MG63 (cell line): ENCODE measurements around the gene OBI1. TPM values are rescaled to one million over a fixed set of nuclear protein-coding genes. Genes with fewer than 3 reads are reported as not detected.

Source experiments
- DNase-seq: peaks from one replicate; pipeline ENCODE4 v3.0.0-alpha.2; 2020
- H3K27me3 ChIP-seq: fragments of 250-450 bp; sonication (Bioruptor Pico); 2 replicates; pipeline ENCODE4 v1.5.1; 2020; ENCODE audit warnings: mild to moderate bottlenecking, moderate library complexity
- H3K36me3 ChIP-seq: fragments of 250-450 bp; sonication (Bioruptor Pico); 2 replicates; pipeline ENCODE4 v1.5.1; 2020; ENCODE audit warnings: mild to moderate bottlenecking, moderate library complexity
- H3K4me3 ChIP-seq: fragments of 250-450 bp; sonication (Bioruptor Pico); 2 replicates; pipeline ENCODE4 v1.5.1; 2020; ENCODE audit warnings: mild to moderate bottlenecking, moderate library complexity
- H3K9me3 ChIP-seq: fragments of 250-450 bp; sonication (Bioruptor Pico); 2 replicates; pipeline ENCODE4 v1.5.1; 2020; ENCODE audit warnings: mild to moderate bottlenecking, moderate library complexity
- total RNA-seq: library from RNA; depleted of rRNA; stranded (reverse); fragments of >200 nt; shearing (Covaris generic); gene quantifications from 2 replicates; pipeline ENCODE4 v1.2.3, GENCODE V29; 2014; ENCODE audit warnings: low replicate concordance; rRNA removed

OBI1 gene, protein sequence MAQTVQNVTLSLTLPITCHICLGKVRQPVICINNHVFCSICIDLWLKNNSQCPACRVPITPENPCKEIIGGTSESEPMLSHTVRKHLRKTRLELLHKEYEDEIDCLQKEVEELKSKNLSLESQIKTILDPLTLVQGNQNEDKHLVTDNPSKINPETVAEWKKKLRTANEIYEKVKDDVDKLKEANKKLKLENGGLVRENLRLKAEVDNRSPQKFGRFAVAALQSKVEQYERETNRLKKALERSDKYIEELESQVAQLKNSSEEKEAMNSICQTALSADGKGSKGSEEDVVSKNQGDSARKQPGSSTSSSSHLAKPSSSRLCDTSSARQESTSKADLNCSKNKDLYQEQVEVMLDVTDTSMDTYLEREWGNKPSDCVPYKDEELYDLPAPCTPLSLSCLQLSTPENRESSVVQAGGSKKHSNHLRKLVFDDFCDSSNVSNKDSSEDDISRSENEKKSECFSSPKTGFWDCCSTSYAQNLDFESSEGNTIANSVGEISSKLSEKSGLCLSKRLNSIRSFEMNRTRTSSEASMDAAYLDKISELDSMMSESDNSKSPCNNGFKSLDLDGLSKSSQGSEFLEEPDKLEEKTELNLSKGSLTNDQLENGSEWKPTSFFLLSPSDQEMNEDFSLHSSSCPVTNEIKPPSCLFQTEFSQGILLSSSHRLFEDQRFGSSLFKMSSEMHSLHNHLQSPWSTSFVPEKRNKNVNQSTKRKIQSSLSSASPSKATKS
- total RNA-seq: 4.8 and 13.0 TPM in 2 replicates

DNA sequence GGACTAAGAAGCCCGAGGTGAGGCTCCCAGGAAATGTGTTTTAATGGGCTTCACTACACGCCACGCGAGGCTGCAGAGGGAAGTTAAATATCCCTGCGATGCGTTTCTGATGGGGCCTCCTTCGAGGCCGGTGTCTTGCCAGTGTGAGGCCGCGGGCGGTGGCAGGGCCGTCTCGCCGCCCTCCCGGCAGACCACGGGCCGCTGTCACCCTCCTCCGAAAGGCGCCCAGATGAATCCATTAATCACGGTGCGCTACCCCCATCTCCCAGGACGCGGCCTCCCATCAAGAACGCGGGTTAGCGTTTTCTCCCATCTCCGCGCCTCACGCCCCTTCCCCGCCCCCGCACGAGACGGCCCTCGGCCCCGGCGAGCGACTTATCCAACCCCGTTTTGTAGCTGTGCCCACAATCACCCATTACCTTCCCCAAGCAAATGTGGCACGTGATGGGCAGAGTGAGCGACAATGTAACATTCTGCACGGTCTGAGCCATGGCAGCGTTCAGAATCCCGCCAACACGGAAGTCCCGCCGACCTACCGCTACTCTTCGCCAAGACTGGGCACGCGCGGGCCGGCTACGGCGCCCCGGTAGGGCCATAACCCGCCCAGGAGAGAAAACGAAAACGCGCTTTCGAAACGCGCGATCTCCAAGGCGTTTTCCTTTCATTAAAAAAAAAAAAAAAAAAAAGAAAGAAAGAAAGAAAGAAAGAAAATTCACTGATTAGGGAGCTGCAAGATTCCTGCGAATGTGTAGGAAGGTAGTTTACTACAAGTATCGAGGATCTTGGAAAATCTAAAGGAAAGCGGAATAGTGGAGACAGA, at the start of gene OBI1:
OBI1 (minus strand) TSS at position 526 of the 820 bp plus-strand sequence; CDS start at position 491, 35 bp downstream.
- no peaks in the 10 kb centered on the region for H3K9me3 ChIP-seq
- H3K36me3 ChIP-seq: no peaks in the 10 kb centered on the region
- H3K4me3 ChIP-seq: peak within 1 kb of the TSS; percentile 72
- peak; percentile 95 for DNase-seq
- H3K27me3 ChIP-seq: no peaks in the 10 kb centered on the region

DNA sequence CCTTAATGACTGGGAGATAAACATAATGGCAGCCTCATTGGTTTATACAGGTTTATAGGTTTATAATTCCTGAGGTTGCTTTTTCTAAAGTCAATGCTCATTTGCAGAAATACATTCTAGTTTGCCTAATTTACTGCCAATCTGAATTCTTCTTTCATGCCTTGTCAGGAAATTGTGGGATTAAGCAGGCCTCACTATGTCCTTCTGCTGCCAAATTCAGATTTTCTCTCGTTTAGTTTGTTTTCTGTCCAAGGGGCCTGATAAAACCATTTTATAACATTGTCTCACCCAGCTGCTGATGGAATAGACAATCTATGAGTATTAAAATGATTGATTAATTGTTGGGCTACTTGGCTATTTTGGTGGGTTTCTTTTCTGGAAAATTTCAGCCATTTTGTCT, 42.4 kb upstream of the OBI1 start:
- H3K4me3 ChIP-seq: no peak overlapping the region
- no peak for DNase-seq
- H3K9me3 ChIP-seq: no peaks in the 10 kb centered on the region; the same call in 1 of the 2 replicates
- no peaks in the 10 kb centered on the region for H3K36me3 ChIP-seq
- H3K27me3 ChIP-seq: no peaks in the 10 kb centered on the region

DNA sequence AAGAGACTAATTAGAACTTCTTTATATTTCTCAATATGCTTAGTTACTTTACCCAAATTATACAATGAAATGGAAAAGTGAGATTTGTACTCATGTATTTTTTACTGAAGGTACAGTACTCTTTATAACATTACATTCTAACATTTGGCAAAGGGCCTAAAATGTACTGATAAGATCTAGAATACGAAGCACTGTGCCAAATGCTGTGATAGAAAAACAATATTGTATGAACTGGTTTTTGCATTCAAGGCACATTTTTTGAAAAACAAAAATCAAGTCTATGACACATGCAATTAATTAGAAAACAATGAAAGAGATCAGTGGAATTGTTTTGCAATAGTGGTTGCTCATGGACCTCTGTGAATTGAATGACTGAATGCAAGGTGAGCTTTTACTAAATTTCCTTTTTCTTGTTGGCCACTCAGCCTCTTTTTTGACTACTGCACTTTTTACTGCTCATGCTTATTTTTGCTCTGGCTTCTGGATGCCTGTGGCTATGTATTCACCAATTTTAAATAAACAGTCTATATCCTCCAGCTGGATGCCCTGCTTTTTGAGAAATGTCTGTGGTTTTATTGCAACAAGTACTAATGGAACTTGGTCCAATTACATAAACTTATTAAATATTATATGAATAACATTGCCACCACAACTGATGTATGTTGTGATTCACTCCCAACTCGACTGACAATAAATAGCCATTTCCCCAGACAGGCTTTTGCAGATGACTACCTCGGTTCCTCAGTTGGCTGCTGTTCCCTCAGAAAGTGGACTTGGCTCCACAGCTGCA, 41.4 kb upstream of the OBI1 start:
- Histone ChIP-seq H3K36me3 (no peaks in the 10 kb centered on the region), H3K4me3 (no peak overlapping the region), H3K27me3 (no peaks in the 10 kb centered on the region), H3K9me3 (no peaks in the 10 kb centered on the region; the same call in 1 of the 2 replicates)
- no peak for DNase-seq

DNA sequence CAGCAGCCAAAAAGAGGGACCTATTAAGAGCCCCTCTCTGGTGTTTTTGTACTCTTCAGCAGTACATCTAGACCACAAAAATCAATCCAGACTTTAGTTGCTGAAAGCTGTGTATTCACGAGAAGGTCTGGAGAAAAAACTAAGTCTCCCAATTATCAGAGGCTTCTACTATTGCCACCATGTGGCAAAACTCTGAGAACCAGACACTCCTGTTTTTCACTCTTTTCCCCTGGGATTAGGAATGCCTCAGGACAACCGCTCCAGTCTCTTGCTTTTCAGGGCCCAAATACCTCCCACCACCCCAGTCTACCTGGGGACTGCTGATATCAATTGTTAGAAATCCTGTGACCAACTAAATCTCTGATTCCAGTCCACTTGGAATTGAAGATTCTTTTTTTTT, 30.1 kb upstream of the OBI1 start:
- Histone ChIP-seq H3K36me3 (no peaks in the 10 kb centered on the region), H3K9me3 (no peaks in the 10 kb centered on the region), H3K4me3 (no peak overlapping the region), H3K27me3 (peaks cover 3% of the 10 kb centered on the region; the same call in 1 of the 2 replicates)
- no peak for DNase-seq

DNA sequence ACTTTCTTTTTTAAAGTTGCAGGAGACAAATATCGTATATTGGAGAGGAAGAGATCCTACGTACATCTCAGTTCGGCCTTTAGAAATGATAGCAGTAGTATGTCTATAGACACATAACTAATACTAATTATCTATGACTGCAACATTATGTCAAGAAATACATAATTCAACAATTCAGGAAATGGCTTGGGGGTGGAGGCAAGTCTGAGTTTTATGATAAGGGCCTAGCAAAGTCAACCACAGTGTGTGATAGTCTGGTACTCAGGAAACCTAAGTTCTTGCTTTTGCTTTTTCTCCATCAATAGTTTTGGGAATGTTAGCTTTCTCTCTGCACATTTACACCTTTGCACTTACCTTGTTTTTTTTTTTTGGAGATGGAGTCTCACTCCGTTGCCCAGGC, 27.5 kb upstream of the OBI1 start:
- Histone ChIP-seq H3K27me3 (peaks cover 2% of the 10 kb centered on the region; the same call in 1 of the 2 replicates), H3K9me3 (no peaks in the 10 kb centered on the region)
- DNase-seq: no peak

DNA sequence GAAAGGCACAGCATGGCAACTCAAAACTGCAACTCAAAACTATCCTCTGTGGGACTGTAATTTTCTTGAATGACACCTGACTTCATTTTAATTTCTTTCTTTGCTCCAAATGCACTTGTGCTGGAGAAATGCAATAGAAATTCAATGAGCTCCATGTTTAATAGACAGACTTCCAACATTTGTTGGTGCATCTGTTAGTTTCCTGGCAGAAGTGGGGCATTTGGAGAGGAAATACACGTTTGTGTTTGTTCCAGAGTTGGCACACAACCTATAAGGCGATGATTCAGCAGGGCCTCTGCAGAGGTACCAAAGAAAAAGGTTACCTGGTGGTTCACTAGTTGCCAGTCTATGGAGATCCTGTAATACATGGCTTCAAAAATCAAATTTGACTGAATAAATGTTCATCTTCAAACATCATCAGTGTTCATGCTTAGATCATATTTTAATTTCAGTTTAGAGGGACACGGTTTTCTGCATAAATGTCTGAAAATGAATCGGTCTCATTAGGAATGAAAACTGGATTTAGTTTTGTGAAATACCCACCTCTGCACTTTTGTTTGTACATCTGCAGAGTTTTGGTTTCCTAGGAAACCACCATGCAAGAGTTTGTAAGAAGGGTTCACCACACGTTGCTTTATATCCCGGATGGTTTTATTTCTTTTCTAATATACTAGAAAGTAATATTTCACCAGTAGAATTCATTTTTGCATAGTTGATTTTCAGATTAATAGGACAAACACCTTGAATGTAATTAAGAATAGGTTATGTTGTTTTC, 21.8 kb upstream of the OBI1 start:
- Histone ChIP-seq H3K36me3 (no peaks in the 10 kb centered on the region), H3K9me3 (no peaks in the 10 kb centered on the region), H3K27me3 (no peaks in the 10 kb centered on the region; the same call in 1 of the 2 replicates), H3K4me3 (no peak overlapping the region)
- no peak for DNase-seq

More for the DNA sequence above, 27.5 kb upstream of the OBI1 start:
- Histone ChIP-seq H3K4me3 (no peak overlapping the region), H3K36me3 (no peaks in the 10 kb centered on the region)

DNA sequence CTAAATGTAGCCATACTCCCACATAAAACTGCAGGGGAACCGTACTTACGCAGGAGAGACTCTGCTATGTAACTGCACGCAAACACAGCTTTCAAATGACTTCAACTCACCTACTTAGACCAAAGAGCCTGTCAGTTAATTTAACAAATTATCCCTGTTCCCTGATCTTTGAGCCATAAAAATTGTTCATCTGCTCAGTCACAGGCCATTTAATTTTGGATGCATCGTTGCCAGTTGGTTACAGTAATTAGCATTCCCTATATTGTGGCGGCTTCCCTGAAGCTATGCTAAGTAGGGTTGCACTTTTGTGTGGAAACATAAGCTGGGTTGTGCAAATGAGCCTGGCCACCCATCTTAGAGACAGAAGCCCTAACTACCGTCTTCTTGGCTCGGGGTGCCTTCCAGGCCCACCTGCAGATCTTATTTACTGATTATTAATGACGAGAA, 21.2 kb upstream of the OBI1 start:
- Histone ChIP-seq H3K4me3 (no peak overlapping the region), H3K9me3 (no peaks in the 10 kb centered on the region)
- DNase-seq: no peak

DNA sequence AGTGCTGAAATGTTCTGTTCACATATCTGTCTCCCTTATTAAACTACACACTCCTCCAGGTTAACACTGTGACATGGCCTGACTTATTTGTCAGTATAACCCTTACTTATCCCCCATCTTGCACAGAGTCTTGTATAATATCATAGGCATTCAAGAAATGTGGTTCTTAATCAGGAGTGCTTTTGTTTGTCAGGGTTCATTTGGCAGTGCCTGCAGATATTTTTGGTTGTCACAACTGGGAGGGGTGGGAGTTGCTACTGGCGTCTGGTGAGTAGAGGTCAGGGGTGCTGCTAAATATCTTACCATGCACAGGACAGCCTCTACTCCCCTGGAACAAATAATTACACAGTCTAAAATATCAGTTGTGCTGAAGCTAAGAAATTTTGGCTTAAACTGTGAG, 20.4 kb upstream of the OBI1 start:
- Histone ChIP-seq H3K4me3 (no peak overlapping the region), H3K27me3 (no peaks in the 10 kb centered on the region; the same call in 1 of the 2 replicates), H3K36me3 (no peaks in the 10 kb centered on the region), H3K9me3 (no peaks in the 10 kb centered on the region)
- no peak for DNase-seq

More for the DNA sequence above, 21.2 kb upstream of the OBI1 start:
- Histone ChIP-seq H3K27me3 (no peaks in the 10 kb centered on the region; the same call in 1 of the 2 replicates), H3K36me3 (no peaks in the 10 kb centered on the region)

DNA sequence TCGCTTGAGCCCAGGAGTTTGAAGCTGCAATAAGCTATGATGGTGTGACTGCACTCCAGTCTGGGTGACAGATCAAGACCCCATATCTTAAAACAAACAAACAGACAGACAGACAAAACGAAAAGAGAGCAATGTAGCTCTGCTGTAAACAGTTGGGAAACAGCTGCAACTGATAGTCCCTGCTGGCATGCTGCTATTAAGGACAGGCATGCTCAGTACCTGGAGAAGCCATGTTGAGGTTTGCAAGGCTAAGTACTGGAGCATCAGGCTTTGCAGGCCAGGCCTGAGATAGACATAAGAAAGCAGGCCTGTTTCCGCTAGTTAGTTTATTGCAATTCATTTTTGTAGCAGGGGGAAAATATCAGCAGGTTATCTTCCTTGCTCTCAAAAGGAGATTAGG, 16.2 kb upstream of the OBI1 start:
- Histone ChIP-seq H3K4me3 (no peak overlapping the region), H3K36me3 (no peaks in the 10 kb centered on the region), H3K27me3 (peaks cover 4% of the 10 kb centered on the region), H3K9me3 (no peaks in the 10 kb centered on the region)
- DNase-seq: no peak

DNA sequence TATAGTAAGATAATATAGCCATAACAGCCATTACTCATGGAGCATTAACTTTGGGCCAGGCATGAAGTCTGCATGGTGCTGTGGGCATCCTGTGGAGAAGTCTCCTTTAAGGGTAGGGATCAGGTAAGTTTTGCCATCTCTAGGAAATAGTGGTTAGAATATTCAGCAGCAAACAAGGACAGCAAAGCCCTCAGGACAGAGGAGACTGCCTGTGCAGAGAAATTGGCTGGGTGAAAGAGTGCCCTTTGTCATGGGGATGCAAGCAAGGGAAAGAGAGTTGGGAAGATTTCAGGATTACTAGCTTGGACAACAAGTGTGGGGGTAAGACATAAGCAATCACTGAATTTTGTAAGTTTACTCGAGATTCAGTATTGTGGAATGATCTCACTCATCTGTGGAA, 15.7 kb upstream of the OBI1 start:
- no peak for DNase-seq

DNA sequence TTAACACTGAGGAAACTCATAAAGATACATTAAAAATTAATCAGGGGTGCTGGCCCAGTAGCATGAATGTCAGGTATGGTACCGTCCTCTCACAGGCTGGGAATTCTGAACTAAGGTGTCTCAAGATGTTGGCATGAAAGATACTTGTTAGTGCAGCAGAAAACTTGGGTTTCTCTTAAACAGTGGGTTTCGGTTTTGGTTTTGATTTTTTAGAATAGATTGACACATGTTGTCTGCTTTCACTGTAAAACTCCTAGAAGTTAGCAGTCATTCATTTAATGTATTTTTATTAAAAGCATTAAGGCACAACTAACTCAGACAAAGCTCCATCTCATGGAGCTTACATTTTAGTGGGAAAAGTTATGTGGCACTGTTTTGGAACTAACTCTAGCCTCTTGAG, 3.5 kb upstream of the OBI1 start:
- Histone ChIP-seq H3K4me3 (no peak overlapping the region), H3K9me3 (no peaks in the 10 kb centered on the region), H3K27me3 (no peaks in the 10 kb centered on the region), H3K36me3 (no peaks in the 10 kb centered on the region)
- DNase-seq: no peak

More for the DNA sequence above, 15.7 kb upstream of the OBI1 start:
- no peaks in the 10 kb centered on the region for H3K9me3 ChIP-seq
- H3K4me3 ChIP-seq: no peak overlapping the region
- peaks cover 4% of the 10 kb centered on the region for H3K27me3 ChIP-seq
- H3K36me3 ChIP-seq: no peaks in the 10 kb centered on the region

DNA sequence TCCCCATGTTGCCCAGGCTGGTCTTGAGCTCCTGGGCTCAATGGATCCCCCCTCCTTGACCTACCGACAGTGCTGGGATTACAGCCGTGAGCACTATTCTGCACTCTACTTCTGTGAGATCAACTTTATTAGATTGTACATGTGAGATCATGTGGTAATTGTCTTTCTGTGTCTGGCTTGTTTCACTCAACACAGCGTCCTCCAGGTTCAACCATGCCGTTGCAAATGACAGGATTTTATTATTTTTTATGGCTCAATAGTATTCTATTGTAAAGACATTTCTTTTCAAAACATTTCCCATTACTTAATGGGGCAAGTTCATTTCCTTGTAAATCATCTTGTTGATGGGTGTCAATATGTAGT, 1.5 kb upstream of the OBI1 start:
- Histone ChIP-seq H3K9me3 (no peaks in the 10 kb centered on the region), H3K4me3 (peak overlapping the region; percentile 72), H3K27me3 (no peaks in the 10 kb centered on the region), H3K36me3 (no peaks in the 10 kb centered on the region)
- no peak for DNase-seq

DNA sequence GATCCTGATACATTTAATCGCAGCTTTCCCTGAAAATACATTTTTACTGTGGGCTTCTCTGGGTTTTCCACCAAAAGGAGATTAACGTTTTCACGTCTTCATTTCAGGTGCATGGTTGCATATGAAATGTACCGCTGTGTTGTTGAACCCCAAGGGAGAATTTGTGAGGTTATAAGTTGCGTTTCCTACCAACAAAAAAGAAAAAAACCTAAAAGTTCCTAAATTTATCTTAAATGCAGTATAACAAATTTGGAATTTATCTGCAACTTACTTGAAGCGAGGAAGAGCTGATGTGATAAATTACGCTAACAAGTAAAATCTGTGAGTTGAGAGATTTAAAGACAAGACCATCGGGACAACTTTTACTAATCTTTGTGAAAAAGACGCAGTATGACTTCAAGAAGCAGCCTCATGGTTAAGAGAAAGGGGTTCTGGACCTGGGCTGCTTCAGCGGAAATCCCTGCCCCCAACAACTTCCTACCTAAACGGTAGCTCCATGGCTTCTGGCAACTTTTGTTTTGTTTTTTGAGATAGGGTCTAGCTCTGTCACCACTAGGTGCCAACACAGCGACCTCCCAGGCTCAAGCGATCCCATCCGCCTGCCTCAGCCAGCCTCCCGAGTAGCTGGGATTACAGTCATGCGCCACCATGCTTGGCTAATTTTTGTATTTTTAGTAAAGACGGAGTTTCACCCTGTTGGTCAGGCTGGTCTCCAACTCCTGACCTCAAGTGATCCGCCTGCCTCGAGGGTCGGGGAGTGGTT, 958 bp upstream of the OBI1 start:
- H3K9me3 ChIP-seq: no peaks in the 10 kb centered on the region
- peak; percentile 11 for DNase-seq

DNA sequence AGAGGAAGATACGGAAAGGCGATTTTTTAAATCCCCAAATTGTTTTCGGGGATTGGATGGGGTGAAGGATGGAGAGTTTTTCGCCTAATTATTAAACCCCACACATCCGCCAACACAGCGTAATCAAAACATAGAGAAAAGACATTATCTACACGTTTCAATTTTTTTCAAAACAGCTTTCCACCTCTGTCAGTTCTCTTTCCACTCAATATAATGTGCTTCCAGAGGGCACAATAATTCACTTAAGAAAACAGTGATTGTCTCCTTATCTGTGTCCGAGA, 435 bp upstream of the OBI1 start:
- Histone ChIP-seq H3K4me3 (peak overlapping the region; percentile 72), H3K36me3 (no peaks in the 10 kb centered on the region), H3K9me3 (no peaks in the 10 kb centered on the region), H3K27me3 (no peaks in the 10 kb centered on the region)
- no peak for DNase-seq

More for the DNA sequence above, 958 bp upstream of the OBI1 start:
- Histone ChIP-seq H3K4me3 (peak overlapping the region; percentile 72), H3K36me3 (no peaks in the 10 kb centered on the region), H3K27me3 (no peaks in the 10 kb centered on the region)
